Neural progenitor cell (in vitro differentiated cells): ENCODE data around the gene STK11IP. TPM values are rescaled to one million over a fixed set of nuclear protein-coding genes. Genes with fewer than 3 reads are reported as not detected.

Experiments used
- DNase-seq: peaks from one replicate; pipeline ENCODE4 v3.0.0-alpha.2; 2016; ENCODE audit warnings: low spot score
- H2AFZ ChIP-seq: fragments of 200-600 bp; sonication (generic); replicated peaks from 2 replicates; pipeline ENCODE4 v1.6.1; 2016; ENCODE audit warnings: antibody characterized with exemption
- H3F3A ChIP-seq: fragments of 200-600 bp; sonication (generic); 2 replicates; pipeline ENCODE4 v1.6.1; 2016; ENCODE audit warnings: antibody characterized with exemption, low read depth
- H3K27ac ChIP-seq: fragments of 200-600 bp; sonication (generic); 2 replicates; pipeline ENCODE4 v1.5.1; 2016; ENCODE audit warnings: mild to moderate bottlenecking
- H3K27me3 ChIP-seq: fragments of 200-600 bp; sonication (generic); 2 replicates; pipeline ENCODE4 v1.6.1; 2016; ENCODE audit warnings: mild to moderate bottlenecking, moderate library complexity
- H3K36me3 ChIP-seq: fragments of 200-600 bp; sonication (generic); 2 replicates; pipeline ENCODE4 v1.5.1; 2016
- H3K4me1 ChIP-seq: fragments of 200-600 bp; sonication (generic); 2 replicates; pipeline ENCODE4 v1.6.1; 2016; ENCODE audit warnings: mixed run types
- H3K4me2 ChIP-seq: fragments of 200-600 bp; sonication (generic); 2 replicates; pipeline ENCODE4 v1.6.1; 2016
- H3K4me3 ChIP-seq: fragments of 200-600 bp; sonication (generic); 2 replicates; pipeline ENCODE4 v1.5.1; 2016
- H3K79me2 ChIP-seq: fragments of 200-600 bp; sonication (generic); 2 replicates; pipeline ENCODE4 v1.6.1; 2016; ENCODE audit warnings: low read depth
- H3K9ac ChIP-seq: fragments of 200-600 bp; sonication (generic); 2 replicates; pipeline ENCODE4 v1.6.1; 2016
- H3K9me3 ChIP-seq: fragments of 200-600 bp; sonication (generic); 2 replicates; pipeline ENCODE4 v1.5.1; 2016; ENCODE audit warnings: low read depth
- H4K20me1 ChIP-seq: fragments of 200-600 bp; sonication (generic); 2 replicates; pipeline ENCODE4 v1.6.1; 2016; ENCODE audit warnings: low read depth
- H3K27ac Mint-ChIP-seq: 3 replicates; pipeline ENCODE4 v1.8.0; 2021; ENCODE audit warnings: mixed read lengths
- H3K27me3 Mint-ChIP-seq: 2 replicates; pipeline ENCODE4 v1.8.0; 2022; ENCODE audit warnings: low read depth, mild to moderate bottlenecking, inconsistent platforms, moderate library complexity, mixed read lengths; ENCODE audit not compliant: insufficient read depth
- H3K36me3 Mint-ChIP-seq: 3 replicates; pipeline ENCODE4 v1.8.0; 2021; ENCODE audit warnings: mixed read lengths
- H3K4me1 Mint-ChIP-seq: 3 replicates; pipeline ENCODE4 v1.8.0; 2021; ENCODE audit warnings: mixed read lengths
- H3K4me3 Mint-ChIP-seq: 3 replicates; pipeline ENCODE4 v1.8.0; 2021; ENCODE audit warnings: mild to moderate bottlenecking, moderate library complexity, mixed read lengths
- H3K9me3 Mint-ChIP-seq: 3 replicates; pipeline ENCODE4 v1.8.0; 2020; ENCODE audit warnings: mixed read lengths
- EZH2 ChIP-seq: fragments of 200-600 bp; sonication (generic); IDR thresholded peaks from 2 replicates; pipeline ENCODE4 v1.6.1; 2017; ENCODE audit warnings: antibody characterized with exemption, mild to moderate bottlenecking, moderate library complexity
- EZH2phosphoT487 ChIP-seq: fragments of 200-600 bp; sonication (generic); IDR thresholded peaks from 2 replicates; pipeline ENCODE4 v1.6.1; 2017; ENCODE audit warnings: antibody characterized with exemption
- total RNA-seq: library from RNA; depleted of rRNA; stranded (reverse); fragments of >200 nt; gene quantifications from 2 replicates; pipeline ENCODE4 v1.2.3, GENCODE V29; 2015; ENCODE audit warnings: low replicate concordance
- TF ChIP-seq, protein P1 (sequence below): fragments of 200-600 bp; sonication (generic); IDR thresholded peaks from 2 replicates; pipeline ENCODE4 v1.5.1; 2017; ENCODE audit warnings: antibody characterized with exemption, mild to moderate bottlenecking

The STK11IP gene
- total RNA-seq, 1 donor from 2014 or later = 16.8 TPM

DNA sequence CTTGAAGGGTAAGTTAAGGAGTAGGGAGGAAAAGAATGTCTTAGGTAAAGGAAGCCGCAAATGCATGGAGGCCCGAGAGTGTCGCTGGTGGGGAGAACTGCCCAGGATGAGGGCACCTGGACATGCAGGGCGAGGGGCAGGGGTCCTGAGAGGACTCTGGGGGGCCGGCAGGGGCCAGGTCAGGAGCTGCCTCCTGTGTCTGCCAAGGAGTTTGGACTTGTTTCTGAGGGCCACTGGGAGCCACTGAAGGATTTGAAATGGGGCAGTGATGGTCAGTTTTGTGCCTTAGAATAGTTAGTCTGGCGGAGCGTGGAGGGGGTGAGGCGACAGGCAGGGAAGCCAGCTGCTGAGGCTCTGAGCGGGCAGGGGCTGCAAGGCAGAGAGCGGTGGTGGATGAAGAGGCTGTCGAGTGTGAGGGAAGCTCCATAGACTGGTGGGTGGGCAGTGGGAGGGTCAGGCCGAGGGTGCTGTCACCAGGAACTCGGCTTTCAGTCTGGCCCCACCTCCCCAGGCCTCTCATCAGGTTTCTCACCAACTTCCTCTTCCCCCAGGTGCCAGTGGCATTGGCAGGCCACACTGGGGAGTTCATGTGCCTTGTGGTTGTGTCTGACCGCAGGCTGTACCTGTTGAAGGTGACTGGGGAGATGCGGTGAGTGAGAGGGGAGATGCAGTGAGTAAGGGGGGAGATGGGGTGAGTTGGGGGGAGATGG is 15.1 kb downstream of the STK11IP start:
- no peaks in the 10 kb centered on the region for H3K79me2 ChIP-seq
- H3K36me3 Mint-ChIP-seq = peaks cover 14% of the 10 kb centered on the region
- H3K4me1 ChIP-seq = no peaks in the 10 kb centered on the region
- no peaks in the 10 kb centered on the region for H3K9me3 Mint-ChIP-seq
- H3K27me3 ChIP-seq = no peaks in the 10 kb centered on the region
- H3K36me3 ChIP-seq = no peaks in the 10 kb centered on the region
- H3K4me3 ChIP-seq = no peak overlapping the region
- H4K20me1 ChIP-seq = no peaks in the 10 kb centered on the region
- TF ChIP-seq EZH2 (no peak), EZH2phosphoT487 (no peak)
- TF ChIP-seq, protein P1, sequence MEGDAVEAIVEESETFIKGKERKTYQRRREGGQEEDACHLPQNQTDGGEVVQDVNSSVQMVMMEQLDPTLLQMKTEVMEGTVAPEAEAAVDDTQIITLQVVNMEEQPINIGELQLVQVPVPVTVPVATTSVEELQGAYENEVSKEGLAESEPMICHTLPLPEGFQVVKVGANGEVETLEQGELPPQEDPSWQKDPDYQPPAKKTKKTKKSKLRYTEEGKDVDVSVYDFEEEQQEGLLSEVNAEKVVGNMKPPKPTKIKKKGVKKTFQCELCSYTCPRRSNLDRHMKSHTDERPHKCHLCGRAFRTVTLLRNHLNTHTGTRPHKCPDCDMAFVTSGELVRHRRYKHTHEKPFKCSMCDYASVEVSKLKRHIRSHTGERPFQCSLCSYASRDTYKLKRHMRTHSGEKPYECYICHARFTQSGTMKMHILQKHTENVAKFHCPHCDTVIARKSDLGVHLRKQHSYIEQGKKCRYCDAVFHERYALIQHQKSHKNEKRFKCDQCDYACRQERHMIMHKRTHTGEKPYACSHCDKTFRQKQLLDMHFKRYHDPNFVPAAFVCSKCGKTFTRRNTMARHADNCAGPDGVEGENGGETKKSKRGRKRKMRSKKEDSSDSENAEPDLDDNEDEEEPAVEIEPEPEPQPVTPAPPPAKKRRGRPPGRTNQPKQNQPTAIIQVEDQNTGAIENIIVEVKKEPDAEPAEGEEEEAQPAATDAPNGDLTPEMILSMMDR = no peak
- H3K4me1 Mint-ChIP-seq = peaks cover 4% of the 10 kb centered on the region
- H3K4me2 ChIP-seq = no peak overlapping the region
- no peak for DNase-seq
- H3F3A ChIP-seq = no peaks in the 10 kb centered on the region
- no peak overlapping the region for H3K4me3 Mint-ChIP-seq
- H3K27me3 Mint-ChIP-seq = peaks cover 3% of the 10 kb centered on the region
- no peak overlapping the region for H3K27ac Mint-ChIP-seq
- no peak overlapping the region for H2AFZ ChIP-seq
- no peaks in the 10 kb centered on the region for H3K9me3 ChIP-seq
- no peak overlapping the region for H3K27ac ChIP-seq
- H3K9ac ChIP-seq = no peak overlapping the region

DNA sequence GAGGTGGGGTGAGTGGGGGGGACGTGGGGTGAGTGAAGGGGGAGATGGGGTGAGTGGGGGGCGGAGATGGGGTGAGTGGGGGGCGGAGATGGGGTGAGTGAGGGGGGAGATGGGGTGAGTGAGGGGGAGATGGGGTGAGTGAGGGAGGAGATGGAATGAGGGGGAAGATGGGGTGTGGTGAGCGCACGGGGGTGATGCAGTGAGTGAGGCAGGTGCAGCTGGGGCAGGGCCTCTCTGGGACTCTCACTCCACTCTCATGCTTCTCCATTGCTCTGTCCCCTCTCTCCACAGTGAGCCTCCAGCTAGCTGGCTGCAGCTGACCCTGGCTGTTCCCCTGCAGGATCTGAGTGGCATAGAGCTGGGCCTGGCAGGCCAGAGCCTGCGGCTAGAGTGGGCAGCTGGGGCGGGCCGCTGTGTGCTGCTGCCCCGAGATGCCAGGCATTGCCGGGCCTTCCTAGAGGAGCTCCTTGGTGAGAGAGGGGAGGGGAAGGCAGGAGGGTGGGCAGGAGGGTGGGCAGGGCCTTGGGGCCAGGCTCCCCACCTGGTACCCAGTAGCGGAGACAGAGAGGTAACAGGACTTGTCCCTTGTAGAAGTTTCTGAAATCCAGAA is 15.9 kb downstream of the STK11IP start:
- H3K27me3 Mint-ChIP-seq = peaks cover 3% of the 10 kb centered on the region
- H3K36me3 ChIP-seq = no peaks in the 10 kb centered on the region
- TF ChIP-seq, protein P1 = no peak
- TF ChIP-seq EZH2 = no peak
- TF ChIP-seq EZH2phosphoT487 = no peak
- H3K36me3 Mint-ChIP-seq = peaks cover 14% of the 10 kb centered on the region
- H3K9me3 ChIP-seq = no peaks in the 10 kb centered on the region
- H3K27ac Mint-ChIP-seq = no peak overlapping the region
- no peak overlapping the region for H3K4me3 Mint-ChIP-seq
- H3K4me2 ChIP-seq = no peak overlapping the region
- no peaks in the 10 kb centered on the region for H3K4me1 ChIP-seq
- H3K27me3 ChIP-seq = no peaks in the 10 kb centered on the region
- no peak overlapping the region for H3K4me3 ChIP-seq
- H2AFZ ChIP-seq = no peak overlapping the region
- no peak for DNase-seq
- no peak overlapping the region for H3K27ac ChIP-seq
- H3K4me1 Mint-ChIP-seq = peaks cover 4% of the 10 kb centered on the region
- no peak overlapping the region for H3K9ac ChIP-seq
- H4K20me1 ChIP-seq = no peaks in the 10 kb centered on the region
- no peaks in the 10 kb centered on the region for H3F3A ChIP-seq
- no peaks in the 10 kb centered on the region for H3K79me2 ChIP-seq
- no peaks in the 10 kb centered on the region for H3K9me3 Mint-ChIP-seq

DNA sequence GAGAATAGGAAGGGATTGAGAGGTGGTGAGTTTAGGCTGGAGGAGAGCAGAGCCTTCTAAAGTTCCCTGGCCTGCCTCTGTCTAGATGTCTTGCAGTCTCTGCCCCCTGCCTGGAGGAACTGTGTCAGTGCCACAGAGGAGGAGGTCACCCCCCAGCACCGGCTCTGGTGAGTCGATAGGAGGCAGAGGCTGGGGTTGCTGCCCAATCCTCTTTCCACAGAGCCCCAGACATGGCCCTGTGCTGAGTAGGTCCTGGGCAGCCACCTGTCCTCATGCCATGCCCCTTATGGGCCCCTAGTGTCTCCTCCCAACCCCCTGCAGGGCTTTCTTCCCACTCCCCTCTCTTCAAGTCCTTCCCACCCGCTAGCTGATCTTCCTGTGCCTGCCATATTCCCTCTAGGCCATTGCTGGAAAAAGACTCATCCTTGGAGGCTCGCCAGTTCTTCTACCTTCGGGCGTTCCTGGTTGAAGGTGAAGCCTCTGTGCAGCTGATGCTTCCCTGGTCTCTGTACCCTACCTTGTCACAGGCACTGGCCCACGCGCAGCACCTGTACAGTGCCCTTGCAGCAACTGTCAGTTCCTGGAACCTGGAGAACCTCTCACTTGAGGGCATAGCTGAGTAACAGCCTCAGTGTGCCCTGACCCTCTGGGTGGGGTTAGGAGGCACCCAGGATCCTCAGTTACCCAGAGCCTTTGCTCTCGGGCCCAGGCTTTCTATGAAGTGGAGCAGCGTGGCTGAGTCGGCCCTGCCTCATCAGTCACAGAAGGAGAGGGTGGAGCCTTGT is 16.6 kb downstream of the STK11IP start:
- Histone ChIP-seq H3K79me2 (no peaks in the 10 kb centered on the region), H3K4me3 (no peak overlapping the region), H3K9ac (no peak overlapping the region), H3K9me3 (no peaks in the 10 kb centered on the region), H3K36me3 (no peaks in the 10 kb centered on the region), H2AFZ (no peak overlapping the region), H4K20me1 (no peaks in the 10 kb centered on the region), H3K27me3 (no peaks in the 10 kb centered on the region), H3K4me1 (no peaks in the 10 kb centered on the region), H3K4me2 (no peak overlapping the region), H3K27ac (no peak overlapping the region), H3F3A (no peaks in the 10 kb centered on the region)
- no peak for DNase-seq
- Mint-ChIP-seq H3K27me3 (peaks cover 3% of the 10 kb centered on the region), H3K4me3 (no peak overlapping the region), H3K27ac (no peak overlapping the region), H3K9me3 (no peaks in the 10 kb centered on the region), H3K36me3 (peaks cover 14% of the 10 kb centered on the region), H3K4me1 (peaks cover 4% of the 10 kb centered on the region)
- TF ChIP-seq, protein P1 = no peak
- TF ChIP-seq EZH2 (no peak), EZH2phosphoT487 (no peak)
